ENCODE data around the gene CER1.
A peak's percentile ranks its signal among the peaks of the same experiment; 100 is the strongest.

The CER1 gene

DNA sequence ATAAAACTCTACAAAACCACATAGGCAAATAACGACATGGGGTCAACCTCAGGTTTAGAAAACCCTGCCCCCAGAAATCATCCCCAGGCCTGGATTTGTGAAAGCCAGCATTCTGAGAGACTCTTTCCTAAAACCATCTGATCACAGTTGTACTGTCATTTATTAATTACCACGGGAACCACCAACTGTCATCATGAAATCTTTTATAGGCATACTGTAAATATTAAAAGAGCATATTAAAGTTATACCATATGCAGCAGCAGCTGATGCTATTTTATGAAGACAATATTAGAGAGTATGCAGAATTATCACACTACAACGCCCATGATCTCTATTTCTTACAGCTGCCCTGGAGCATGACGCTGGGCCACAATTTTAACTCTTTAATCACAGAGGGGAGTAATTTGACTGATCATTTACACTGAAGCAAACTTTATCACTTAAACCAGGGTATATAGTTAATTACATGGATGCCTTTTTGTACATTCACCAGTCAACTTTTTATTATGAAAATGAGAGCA lies 20.3 kb downstream of the CER1 start:
- Histone ChIP-seq H3K4me1 (ENCODE audit: low read length) (peaks cover 12% of the 10 kb centered on the region), H4K20me1 (ENCODE audit: insufficient read depth, low read length) (no peaks in the 10 kb centered on the region), H3K4me2 (ENCODE audit: low read length) (no peak overlapping the region), H3K4me3 (ENCODE audit: low read length) (no peak overlapping the region), H3K36me3 (replicated peaks; ENCODE audit: low read depth, low read length) (peaks cover 23% of the 10 kb centered on the region), H2AFZ (ENCODE audit: low read depth, low read length) (no peak overlapping the region), H3K9ac (ENCODE audit: low read length) (no peak overlapping the region), H3K9me3 (ENCODE audit: insufficient read depth, low read length) (peaks cover 28% of the 10 kb centered on the region), H3K27me3 (ENCODE audit: low read depth, low read length) (peaks cover 31% of the 10 kb centered on the region), H3K27ac (ENCODE audit: low read length) (no peak overlapping the region), H3K79me2 (ENCODE audit: low read length) (no peaks in the 10 kb centered on the region)
- no peak for TF ChIP-seq EZH2phosphoT487 (IDR thresholded peaks at IDR 0.05; ENCODE audit: low read depth)
- TF ChIP-seq, protein P1, sequence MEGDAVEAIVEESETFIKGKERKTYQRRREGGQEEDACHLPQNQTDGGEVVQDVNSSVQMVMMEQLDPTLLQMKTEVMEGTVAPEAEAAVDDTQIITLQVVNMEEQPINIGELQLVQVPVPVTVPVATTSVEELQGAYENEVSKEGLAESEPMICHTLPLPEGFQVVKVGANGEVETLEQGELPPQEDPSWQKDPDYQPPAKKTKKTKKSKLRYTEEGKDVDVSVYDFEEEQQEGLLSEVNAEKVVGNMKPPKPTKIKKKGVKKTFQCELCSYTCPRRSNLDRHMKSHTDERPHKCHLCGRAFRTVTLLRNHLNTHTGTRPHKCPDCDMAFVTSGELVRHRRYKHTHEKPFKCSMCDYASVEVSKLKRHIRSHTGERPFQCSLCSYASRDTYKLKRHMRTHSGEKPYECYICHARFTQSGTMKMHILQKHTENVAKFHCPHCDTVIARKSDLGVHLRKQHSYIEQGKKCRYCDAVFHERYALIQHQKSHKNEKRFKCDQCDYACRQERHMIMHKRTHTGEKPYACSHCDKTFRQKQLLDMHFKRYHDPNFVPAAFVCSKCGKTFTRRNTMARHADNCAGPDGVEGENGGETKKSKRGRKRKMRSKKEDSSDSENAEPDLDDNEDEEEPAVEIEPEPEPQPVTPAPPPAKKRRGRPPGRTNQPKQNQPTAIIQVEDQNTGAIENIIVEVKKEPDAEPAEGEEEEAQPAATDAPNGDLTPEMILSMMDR (IDR thresholded peaks at IDR 0.05; ENCODE audit: low read depth, low read length): no peak

DNA sequence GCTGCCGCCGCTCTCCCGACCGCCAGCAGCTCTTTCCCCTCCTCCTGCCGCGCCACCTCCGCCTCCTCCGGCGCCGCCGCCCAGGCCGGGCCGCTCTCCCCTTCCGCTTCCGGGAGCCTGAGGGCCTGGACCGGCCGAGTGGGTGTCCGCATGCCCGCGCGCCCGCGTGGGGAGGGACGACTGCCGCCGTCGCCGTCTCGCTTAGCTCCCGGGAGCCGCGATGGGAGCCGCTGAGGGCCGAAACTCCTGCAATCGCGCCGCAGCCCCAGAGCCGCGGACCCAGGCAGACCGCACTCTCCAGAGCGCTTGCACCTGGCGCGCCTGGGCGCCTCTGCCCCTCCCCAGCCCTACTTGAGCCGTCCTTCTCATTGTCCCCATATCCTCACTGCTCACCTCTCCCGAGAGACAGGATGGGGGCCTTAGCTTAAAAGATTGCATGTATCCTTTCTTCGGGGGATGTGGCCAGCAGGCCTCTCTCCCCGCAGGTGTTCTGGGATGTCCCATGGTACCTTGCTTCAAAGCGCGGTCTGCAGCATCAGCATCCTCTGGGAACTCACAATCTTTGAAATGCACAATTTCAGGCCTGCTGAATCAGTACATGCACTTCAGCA lies 29.2 kb downstream of the CER1 start, which contains the start of gene ZDHHC21:
Gene ZDHHC21, minus strand, starts transcription at position 182 of the 611 bp plus-strand sequence. CDS start 19,092 bp downstream, outside the sequence.
- H2AFZ ChIP-seq (ENCODE audit: low read depth, low read length): peak within 1 kb of the TSS; percentile 28
- H4K20me1 ChIP-seq (ENCODE audit: insufficient read depth, low read length): no peaks in the 10 kb centered on the region
- peak within 1 kb of the TSS; percentile 97 for H3K9ac ChIP-seq (ENCODE audit: low read length)
- H3K27ac ChIP-seq (ENCODE audit: low read length): peak within 1 kb of the TSS; percentile 92
- TF ChIP-seq, protein P1 (IDR thresholded peaks at IDR 0.05; ENCODE audit: low read depth, low read length): no peak
- TF ChIP-seq EZH2phosphoT487 (IDR thresholded peaks at IDR 0.05; ENCODE audit: low read depth): no peak
- peak within 1 kb of the TSS; percentile 91 for H3K4me3 ChIP-seq (ENCODE audit: low read length)
- peaks cover 39% of the 10 kb centered on the region for H3K4me1 ChIP-seq (ENCODE audit: low read length)
- H3K9me3 ChIP-seq (ENCODE audit: insufficient read depth, low read length): no peaks in the 10 kb centered on the region
- peaks cover 40% of the 10 kb centered on the region for H3K79me2 ChIP-seq (ENCODE audit: low read length)
- peaks cover 12% of the 10 kb centered on the region for H3K36me3 ChIP-seq (replicated peaks; ENCODE audit: low read depth, low read length)
- peak within 1 kb of the TSS; percentile 98 for H3K4me2 ChIP-seq (ENCODE audit: low read length)
- H3K27me3 ChIP-seq (ENCODE audit: low read depth, low read length): peaks cover 4% of the 10 kb centered on the region

DNA sequence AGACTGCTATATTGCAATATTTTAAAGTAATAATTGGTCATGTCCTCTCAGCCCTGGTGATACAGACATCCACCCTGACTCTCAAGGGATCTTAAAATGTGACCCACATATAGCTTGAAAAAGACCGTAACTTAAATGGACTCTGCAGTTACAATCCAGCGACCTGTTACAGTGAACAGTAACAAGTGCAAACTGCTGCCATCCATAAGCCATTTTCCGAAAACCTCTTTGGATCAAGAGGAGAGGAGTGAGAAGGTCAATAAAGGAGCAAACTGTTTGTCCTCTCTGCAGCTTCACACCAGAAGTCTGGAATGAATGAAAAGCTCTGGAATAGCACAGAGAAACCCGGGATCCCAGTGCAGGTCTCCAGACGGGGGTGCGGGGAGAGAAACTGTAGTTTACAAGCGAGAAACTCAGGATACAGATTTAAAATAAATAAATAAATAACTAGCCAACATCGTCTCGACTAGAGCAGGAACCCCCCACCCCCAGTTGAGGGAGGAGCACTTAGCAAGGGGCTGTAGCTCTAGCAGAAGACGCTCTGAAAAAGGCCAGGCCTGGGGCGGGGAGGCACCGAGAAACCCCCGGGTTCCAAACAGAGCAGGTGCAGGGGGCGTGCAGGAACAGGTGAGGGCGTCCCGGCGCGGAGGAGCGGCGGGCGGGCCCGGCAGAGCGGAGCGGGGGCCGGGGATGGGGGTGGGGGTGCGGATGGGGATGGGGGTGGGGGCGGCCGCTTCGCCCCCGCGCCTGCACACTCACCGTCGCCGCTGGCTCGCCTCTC lies 29.9 kb downstream of the CER1 start:
- Histone ChIP-seq H4K20me1 (ENCODE audit: insufficient read depth, low read length) (no peaks in the 10 kb centered on the region), H3K4me2 (ENCODE audit: low read length) (peak overlapping the region; percentile 98), H3K9me3 (ENCODE audit: insufficient read depth, low read length) (no peaks in the 10 kb centered on the region), H3K9ac (ENCODE audit: low read length) (peak overlapping the region; percentile 97), H3K4me3 (ENCODE audit: low read length) (peak overlapping the region; percentile 91), H3K27me3 (ENCODE audit: low read depth, low read length) (peaks cover 4% of the 10 kb centered on the region), H3K79me2 (ENCODE audit: low read length) (peaks cover 40% of the 10 kb centered on the region), H3K36me3 (replicated peaks; ENCODE audit: low read depth, low read length) (peaks cover 12% of the 10 kb centered on the region), H3K27ac (ENCODE audit: low read length) (peak overlapping the region; percentile 92), H2AFZ (ENCODE audit: low read depth, low read length) (no peak overlapping the region), H3K4me1 (ENCODE audit: low read length) (peaks cover 44% of the 10 kb centered on the region)
- TF ChIP-seq, protein P1 (IDR thresholded peaks at IDR 0.05; ENCODE audit: low read depth, low read length): no peak
- no peak for TF ChIP-seq EZH2phosphoT487 (IDR thresholded peaks at IDR 0.05; ENCODE audit: low read depth)

All from OCI-LY3 (cell line).